H9 (cell line): ENCODE data around the gene PPP1R1B. TPM values are rescaled to one million over a fixed set of nuclear protein-coding genes. Genes with fewer than 3 reads are reported as not detected.

Experiments used
- DNase-seq: peaks from one replicate; pipeline ENCODE4 v3.0.0-alpha.2; 2017
- H2AFZ ChIP-seq: one replicate; pipeline ENCODE4 v1.6.1; 2013; ENCODE audit warnings: mild to moderate bottlenecking, low read length, control low read depth, moderate library complexity
- H2AK5ac ChIP-seq: 2 replicates; pipeline ENCODE4 v1.6.1; 2013; ENCODE audit warnings: low read length, control low read depth, mixed read lengths; ENCODE audit not compliant: insufficient read length
- H2BK120ac ChIP-seq: one replicate; pipeline ENCODE4 v1.6.1; 2013; ENCODE audit warnings: low read depth, mild to moderate bottlenecking, low read length, control low read depth, inconsistent platforms; ENCODE audit not compliant: poor library complexity, severe bottlenecking
- H2BK12ac ChIP-seq: 2 replicates; pipeline ENCODE4 v1.6.1; 2013; ENCODE audit warnings: low read length, control low read depth, mixed read lengths, low read depth; ENCODE audit not compliant: insufficient read length
- H2BK15ac ChIP-seq: 2 replicates; pipeline ENCODE4 v1.6.1; 2013; ENCODE audit warnings: low read depth, low read length, control low read depth
- H2BK20ac ChIP-seq: one replicate; pipeline ENCODE4 v1.6.1; 2013; ENCODE audit warnings: low read depth, mild to moderate bottlenecking, low read length, control low read depth, inconsistent platforms; ENCODE audit not compliant: poor library complexity, severe bottlenecking
- H2BK5ac ChIP-seq: 2 replicates; pipeline ENCODE4 v1.6.1; 2013; ENCODE audit warnings: low read length, control low read depth, mixed read lengths; ENCODE audit not compliant: insufficient read length
- H3K14ac ChIP-seq: 2 replicates; pipeline ENCODE4 v1.6.1; 2013; ENCODE audit warnings: low read length, control low read depth; ENCODE audit not compliant: insufficient read depth
- H3K18ac ChIP-seq: 2 replicates; pipeline ENCODE4 v1.6.1; 2013; ENCODE audit warnings: low read depth, mild to moderate bottlenecking, mixed read lengths, low read length, control low read depth; ENCODE audit not compliant: insufficient read length
- H3K23ac ChIP-seq: 2 replicates; pipeline ENCODE4 v1.6.1; 2013; ENCODE audit warnings: low read length, control low read depth, mixed read lengths, low read depth; ENCODE audit not compliant: insufficient read length
- H3K23me2 ChIP-seq: 2 replicates; pipeline ENCODE4 v1.6.1; 2013; ENCODE audit warnings: low read depth, mild to moderate bottlenecking, mixed read lengths, low read length, control low read depth; ENCODE audit not compliant: insufficient read length, poor library complexity, severe bottlenecking
- H3K27ac ChIP-seq: 2 replicates; pipeline ENCODE4 v1.5.1; 2013; ENCODE audit warnings: low read length, control low read depth, mixed read lengths, low read depth; ENCODE audit not compliant: insufficient read length
- H3K27me3 ChIP-seq: 2 replicates; pipeline ENCODE4 v1.6.1; 2013; ENCODE audit warnings: low read length, control low read depth, inconsistent platforms; ENCODE audit not compliant: insufficient read depth
- H3K4ac ChIP-seq: 2 replicates; pipeline ENCODE4 v1.6.1; 2013; ENCODE audit warnings: low read depth, mild to moderate bottlenecking, control low read depth, inconsistent platforms, low read length, moderate library complexity
- H3K4me1 ChIP-seq: 2 replicates; pipeline ENCODE4 v1.6.1; 2013; ENCODE audit warnings: low read length, control low read depth, inconsistent platforms; ENCODE audit not compliant: insufficient read depth
- H3K4me2 ChIP-seq: 2 replicates; pipeline ENCODE4 v1.6.1; 2013; ENCODE audit warnings: low read length, control low read depth, mixed read lengths; ENCODE audit not compliant: insufficient read length, insufficient read depth
- H3K56ac ChIP-seq: 2 replicates; pipeline ENCODE4 v1.6.1; 2013; ENCODE audit warnings: low read depth, mild to moderate bottlenecking, mixed read lengths, low read length, control low read depth; ENCODE audit not compliant: insufficient read length
- H3K79me1 ChIP-seq: 2 replicates; pipeline ENCODE4 v1.6.1; 2013; ENCODE audit warnings: low read depth, mild to moderate bottlenecking, moderate library complexity, low read length, control low read depth, inconsistent platforms; ENCODE audit not compliant: insufficient read depth, poor library complexity, severe bottlenecking
- H3K79me2 ChIP-seq: 2 replicates; pipeline ENCODE4 v1.6.1; 2013; ENCODE audit warnings: low read length, control low read depth, inconsistent platforms; ENCODE audit not compliant: insufficient read depth
- H3K9ac ChIP-seq: 2 replicates; pipeline ENCODE4 v1.6.1; 2013; ENCODE audit warnings: low read length, control low read depth, mixed read lengths; ENCODE audit not compliant: insufficient read length; ENCODE audit errors: extremely low read depth
- H3K9me3 ChIP-seq: one replicate; pipeline ENCODE4 v1.6.1; 2013; ENCODE audit warnings: low read depth, low read length, inconsistent platforms; ENCODE audit not compliant: control insufficient read depth
- H3T11ph ChIP-seq: one replicate; pipeline ENCODE4 v1.6.1; 2013; ENCODE audit warnings: mild to moderate bottlenecking, low read length, control low read depth, inconsistent platforms
- H4K20me1 ChIP-seq: one replicate; pipeline ENCODE4 v1.6.1; 2013; ENCODE audit not compliant: control insufficient read depth, insufficient read length, insufficient read depth
- H4K5ac ChIP-seq: 2 replicates; pipeline ENCODE4 v1.6.1; 2013; ENCODE audit warnings: low read depth, mild to moderate bottlenecking, mixed read lengths, low read length, control low read depth; ENCODE audit not compliant: insufficient read length
- H4K8ac ChIP-seq: replicated peaks from 2 replicates; pipeline ENCODE4 v1.6.1; 2013; ENCODE audit warnings: low read length, control low read depth, mixed read lengths, low read depth; ENCODE audit not compliant: insufficient read length
- H4K91ac ChIP-seq: 2 replicates; pipeline ENCODE4 v1.6.1; 2013; ENCODE audit warnings: low read depth, mild to moderate bottlenecking, moderate library complexity, mixed read lengths, low read length, control low read depth; ENCODE audit not compliant: insufficient read length
- H3K27ac Mint-ChIP-seq, 3 experiments: 2 replicates in 2 of 3; 3 replicates in 1 of 3; pipeline ENCODE4 v1.8.0; 2020 to 2021; ENCODE audit warnings: mixed read lengths in 3 of 3, mild to moderate bottlenecking in 1 of 3, moderate library complexity in 1 of 3
- H3K27me3 Mint-ChIP-seq: 2 replicates; pipeline ENCODE4 v1.8.0; 2021; ENCODE audit warnings: low read depth, mild to moderate bottlenecking, moderate library complexity, mixed read lengths
- H3K36me3 Mint-ChIP-seq, 3 experiments: 2 replicates in 2 of 3; 3 replicates in 1 of 3; pipeline ENCODE4 v1.8.0; 2020 to 2021; ENCODE audit warnings: low read depth in 3 of 3, mixed read lengths in 3 of 3; ENCODE audit not compliant: insufficient read depth in 1 of 3
- H3K4me1 Mint-ChIP-seq, 2 experiments: 2 replicates each; pipeline ENCODE4 v1.8.0; 2020; ENCODE audit warnings: mixed read lengths in 2 of 2
- H3K4me3 Mint-ChIP-seq, 2 experiments: 2 replicates in 1 of 2; 3 replicates in 1 of 2; pipeline ENCODE4 v1.8.0; 2020 to 2021; ENCODE audit warnings: mild to moderate bottlenecking in 2 of 2, mixed read lengths in 2 of 2, moderate library complexity in 1 of 2
- H3K9me3 Mint-ChIP-seq, 2 experiments: 2 replicates in 1 of 2; 3 replicates in 1 of 2; pipeline ENCODE4 v1.8.0; 2020; ENCODE audit warnings: mild to moderate bottlenecking in 2 of 2, mixed read lengths in 2 of 2, moderate library complexity in 1 of 2
- CTCF ChIP-seq: fragments of 200-600 bp; sonication (generic); conservative IDR thresholded peaks from 3 replicates; pipeline ENCODE4 v1.8.0; 2021; ENCODE audit warnings: antibody characterized with exemption, mild to moderate bottlenecking
- WGBS: extraction: QIAGEN DNeasy Blood & Tissue Kit; methylation state at CpG from one replicate; pipeline ENCODE4 v1.1.7; 2013; ENCODE audit warnings: missing lambda C conversion rate, low lambda C conversion rate, mixed read lengths; ENCODE audit not compliant: insufficient read length; ENCODE audit errors: extremely low coverage; 5-methylcytosine and 5-hydroxymethylcytosine counted together
- total RNA-seq: library from RNA; stranded (reverse); gene quantifications from 2 replicates; pipeline ENCODE4 v1.2.1, GENCODE V29; 2021

The PPP1R1B gene
- total RNA-seq, 1 experiment from 2014 or later: 15.5 TPM

- Histone ChIP-seq H4K5ac (no peak overlapping the region), H2AFZ (no peak overlapping the region), H4K8ac (no peak overlapping the region), H3K79me1 (no peaks in the 10 kb centered on the region), H3K4me1 (peaks cover 9% of the 10 kb centered on the region; the same call in 1 of the 2 replicates), H3K14ac (no peak overlapping the region; the same call in 1 of the 2 replicates), H3K4ac (no peak overlapping the region), H3K9me3 (no peaks in the 10 kb centered on the region), H3K23me2 (no peaks in the 10 kb centered on the region), H4K91ac (no peak overlapping the region), H3K79me2 (no peaks in the 10 kb centered on the region), H3K27me3 (no peaks in the 10 kb centered on the region), H2BK20ac (no peak overlapping the region), H2BK5ac (no peak overlapping the region), H4K20me1 (no peaks in the 10 kb centered on the region), H3K23ac (no peak overlapping the region), H2AK5ac (no peak overlapping the region), H3K4me2 (no peak overlapping the region), H2BK15ac (no peak overlapping the region), H2BK12ac (no peak overlapping the region), H3K9ac (no peak overlapping the region), H2BK120ac (no peak overlapping the region), H3T11ph (no peak overlapping the region), H3K18ac (no peak overlapping the region), H3K27ac (no peak overlapping the region), H3K56ac (no peak overlapping the region)
- Mint-ChIP-seq H3K9me3 (no peaks in the 10 kb centered on the region), H3K4me1 (peaks cover 31 to 58% of the 10 kb centered on the region in 2 experiments), H3K4me3 (peak overlapping the region; percentile 14 to 41; a peak in 3 of 5 replicates), H3K27me3 (no peaks in the 10 kb centered on the region), H3K27ac (peak overlapping the region; percentile 90 to 95 (median 91)), H3K36me3 (peaks cover 0 to 20% (median 4%) of the 10 kb centered on the region in 3 experiments; a peak in 6 of 7 replicates)
- no CpG with 5 or more reads among the region's 8 CpGs for WGBS
- no peak for DNase-seq
- no peak for TF ChIP-seq CTCF
Measured at GRCh38 chr17:39651923-39652586, 25.3 kb downstream of the PPP1R1B start.
